Forelimb muscle (tissue), 1 donor: ENCODE measurements around the gene KRTAP21-3. TPM values are rescaled to one million over a fixed set of nuclear protein-coding genes. Genes with fewer than 3 reads are reported as not detected.
"Not testable (repeated sequence)": the region's sequence is repeated elsewhere in the genome, so short reads cannot be mapped to it uniquely, and the experiment has no call there.

Source experiments
- DNase-seq: peaks from one replicate; pipeline ENCODE4 v3.0.0-alpha.2; 2013; ENCODE audit warnings: low read depth
- polyA plus RNA-seq: library from polyadenylated mRNA; unstranded; fragments of 120-200 nt; gene quantifications from one replicate; pipeline ENCODE4 v1.2.1, GENCODE V29; 2013; ENCODE audit not compliant: insufficient read length

KRTAP21-3 gene
- not detected for polyA plus RNA-seq

- DNase-seq, result no peak
These were observed at the start of gene KRTAP21-3 for GRCh38 chr21:30718239-30718909. Gene KRTAP21-3 (minus strand): TSS chr21:30718777. CDS start chr21:30718759, 18 bp downstream.

DNA sequence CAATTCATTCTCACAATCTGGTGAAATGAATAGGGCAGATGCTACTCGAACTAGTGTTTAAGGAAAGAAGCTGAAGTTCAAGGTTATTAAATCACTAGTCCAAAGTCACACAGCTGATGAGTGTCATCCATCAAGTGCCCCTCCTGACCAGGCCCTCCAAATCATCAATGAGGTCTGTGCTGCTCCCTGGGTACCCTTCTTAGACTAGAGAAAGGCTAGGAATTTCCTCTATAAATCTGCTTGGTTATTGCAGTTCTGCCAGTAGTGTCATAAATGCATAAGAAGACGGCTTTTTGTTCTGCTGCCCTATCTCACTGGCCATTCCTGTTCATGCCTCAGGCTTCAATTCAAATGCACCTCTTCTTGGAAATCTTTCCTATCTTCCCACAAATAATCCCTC lies 42.2 kb upstream of the KRTAP21-3 start:
- DNase-seq, result no peak

DNA sequence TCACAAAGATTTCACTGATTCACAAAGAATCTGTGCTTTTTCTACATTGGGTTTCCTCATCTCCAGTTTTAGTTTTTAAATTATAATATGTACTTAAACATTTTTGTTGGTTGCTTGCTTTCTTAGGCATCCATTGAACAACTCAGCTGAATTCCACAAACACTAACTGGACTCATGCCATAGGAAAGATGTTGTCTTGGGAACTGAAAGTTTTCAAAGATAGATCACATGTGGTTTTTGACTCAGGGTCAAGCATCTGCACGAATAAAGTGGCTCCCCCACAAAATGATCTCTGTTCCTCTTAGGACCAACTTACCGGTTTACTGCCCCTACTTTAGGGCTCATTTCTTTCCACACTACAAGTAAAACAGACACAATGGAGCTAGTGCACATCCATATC lies 39.7 kb upstream of the KRTAP21-3 start:
- peak; percentile 35 for DNase-seq

GRCh38 chr21:30755328-30755727 lies 36.8 kb upstream of the KRTAP21-3 start, which contains the start of gene KRTAP21-1:
Gene KRTAP21-1 (minus strand): TSS chr21:30755428. CDS start chr21:30755378, 50 bp downstream.
- not testable (repeated sequence) for DNase-seq

- no peak for DNase-seq
These were observed 28.6 kb upstream of the KRTAP21-3 start, which contains the start of gene KRTAP21-2 for GRCh38 chr21:30747159-30747558. Gene KRTAP21-2 (minus strand): TSS chr21:30747259. CDS start chr21:30747202, 57 bp downstream.

GRCh38 chr21:30740462-30740861 lies 21.9 kb upstream of the KRTAP21-3 start:
- no peak for DNase-seq

DNA sequence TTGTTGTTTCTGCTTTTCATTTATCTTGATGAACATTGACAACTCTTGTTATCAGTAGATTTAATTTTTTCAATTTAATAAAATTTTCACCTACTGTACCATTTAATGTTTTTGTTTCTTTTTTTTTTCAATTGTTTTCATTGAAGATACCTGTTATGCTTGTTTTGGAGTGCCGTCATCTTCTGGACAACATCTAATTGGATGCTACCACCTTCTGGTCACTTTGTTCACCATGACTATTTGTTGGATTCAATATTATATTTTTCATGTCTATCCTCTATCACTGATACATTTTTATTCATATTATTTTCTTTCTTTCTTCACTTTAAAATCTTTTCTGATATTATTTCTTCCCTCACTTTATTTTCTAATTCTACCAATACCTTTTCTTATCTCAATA lies 14.4 kb upstream of the KRTAP21-3 start:
- DNase-seq, result no peak

GRCh38 chr21:30726726-30727125 lies 8.1 kb upstream of the KRTAP21-3 start:
- DNase-seq, result no peak

- no peak for DNase-seq
These were observed 824 bp upstream of the KRTAP21-3 start for GRCh38 chr21:30719401-30719800.

DNA sequence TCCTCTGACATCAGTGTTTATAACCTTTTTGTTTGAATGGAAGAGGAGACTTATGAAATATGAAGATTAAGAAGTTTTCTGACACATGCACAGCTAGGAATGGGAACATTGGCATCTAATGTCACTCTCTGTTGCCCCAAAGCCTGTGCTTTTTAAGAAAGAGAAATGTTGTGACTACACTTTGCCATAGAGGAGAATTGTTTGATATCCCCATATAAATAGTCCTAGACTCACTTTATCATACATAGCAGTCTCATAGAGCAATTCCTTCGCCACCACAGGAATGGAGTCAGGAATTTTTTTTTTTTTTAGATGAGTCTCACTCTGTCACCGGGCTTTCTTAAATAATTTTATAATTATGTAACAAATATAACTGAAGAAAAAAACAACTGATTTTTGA lies 1.5 kb downstream of the KRTAP21-3 start:
- no peak for DNase-seq

- no peak for DNase-seq
These were observed 3.6 kb downstream of the KRTAP21-3 start for GRCh38 chr21:30714946-30715345.

DNA sequence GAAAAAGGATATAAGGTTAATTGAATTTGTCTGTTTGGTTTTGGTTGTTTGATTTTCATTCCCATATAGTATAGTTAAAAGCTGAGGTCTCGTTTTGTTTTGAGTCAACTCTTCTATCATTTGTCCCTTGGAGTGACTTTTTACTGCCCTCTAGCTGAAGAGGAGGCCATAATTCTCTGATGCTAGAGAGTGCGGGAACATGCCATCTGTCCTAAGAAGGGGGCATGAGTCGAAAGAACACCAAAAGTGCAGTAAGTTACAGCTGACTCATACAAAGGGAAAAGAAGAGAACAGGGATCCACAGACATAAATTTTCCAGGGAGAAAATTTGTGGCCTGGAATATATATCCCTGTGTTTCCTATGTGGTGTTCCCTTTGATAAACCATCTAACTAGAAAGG lies 4.1 kb downstream of the KRTAP21-3 start:
- DNase-seq, result no peak

DNA sequence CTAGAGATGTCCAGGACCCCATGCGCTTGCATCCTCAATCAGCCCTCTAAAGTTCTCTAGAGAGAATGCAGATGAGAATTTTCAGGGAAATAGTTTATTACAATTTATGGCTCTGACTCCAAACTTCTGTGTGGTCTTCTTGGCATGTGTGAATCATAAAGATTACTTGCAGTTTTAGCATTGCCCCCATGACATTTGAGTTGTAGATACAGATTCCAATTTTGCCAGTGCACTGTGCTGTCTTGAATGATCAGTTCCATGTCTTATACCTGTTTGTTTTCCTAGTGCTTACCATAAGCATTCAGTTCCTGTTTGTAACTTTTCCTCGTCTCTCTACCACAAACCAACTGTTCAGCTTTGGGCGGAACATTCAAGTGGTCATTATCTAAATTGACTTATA lies 4.8 kb downstream of the KRTAP21-3 start:
- DNase-seq, result no peak

DNA sequence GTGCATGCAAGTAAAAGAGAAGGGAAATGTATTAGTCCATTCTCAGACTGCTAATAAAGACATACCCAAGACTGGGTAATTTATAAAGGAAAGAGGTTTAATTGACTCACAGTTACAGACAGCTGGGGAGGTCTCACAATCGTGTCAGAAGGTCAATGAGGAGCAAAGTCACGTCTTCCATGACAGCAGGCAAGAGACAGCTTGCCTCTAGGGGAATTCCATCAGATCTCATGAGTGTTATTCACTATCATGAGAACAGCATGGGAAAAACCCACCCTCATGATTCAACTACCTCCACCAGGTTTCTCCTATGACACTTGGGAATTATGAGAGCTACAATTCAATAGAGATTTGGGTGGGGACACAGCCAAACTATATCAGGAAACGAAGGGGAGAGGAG lies 8.1 kb downstream of the KRTAP21-3 start:
- no peak for DNase-seq

DNA sequence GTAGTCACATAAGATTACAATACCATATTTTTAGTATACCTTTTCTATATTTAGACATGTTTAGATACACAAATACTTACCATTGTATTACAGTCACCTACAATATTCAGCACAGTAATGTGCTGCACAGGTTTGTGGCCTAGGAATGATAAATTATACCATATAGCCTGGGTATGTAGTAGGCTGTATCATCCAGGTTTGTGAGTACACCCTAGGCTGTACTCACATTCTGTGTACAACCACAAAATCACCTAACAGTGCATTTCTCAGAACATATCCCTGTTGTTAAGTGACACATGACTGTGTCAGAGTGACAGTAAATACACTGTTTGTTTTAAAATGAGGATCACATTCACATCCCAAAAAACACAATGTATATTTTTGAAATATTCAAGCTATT lies 11.2 kb downstream of the KRTAP21-3 start:
- no peak for DNase-seq

- no peak for DNase-seq
These were observed 22.6 kb downstream of the KRTAP21-3 start for GRCh38 chr21:30695956-30696355.

DNA sequence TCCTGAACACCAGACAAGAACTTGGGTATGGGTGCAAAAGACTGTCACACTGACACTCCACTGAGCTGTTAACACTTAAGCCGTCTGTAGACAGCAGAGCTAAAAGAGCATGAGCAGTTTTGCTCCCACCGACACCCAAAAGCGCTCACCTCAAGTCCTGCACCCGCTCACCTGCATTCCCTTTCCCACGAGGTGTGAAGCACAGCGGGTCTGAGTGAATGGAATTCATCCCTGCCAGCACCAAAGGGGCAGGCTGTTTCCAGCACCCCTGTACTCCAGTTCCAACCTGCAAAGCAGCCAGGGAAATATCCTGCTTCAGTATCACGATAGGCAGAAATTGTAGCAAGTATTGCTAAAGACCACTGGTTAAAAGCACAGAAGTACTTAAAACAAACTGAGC lies 28.8 kb downstream of the KRTAP21-3 start:
- no peak for DNase-seq

GRCh38 chr21:30684506-30684905 lies 34.1 kb downstream of the KRTAP21-3 start:
- DNase-seq, result no peak

DNA sequence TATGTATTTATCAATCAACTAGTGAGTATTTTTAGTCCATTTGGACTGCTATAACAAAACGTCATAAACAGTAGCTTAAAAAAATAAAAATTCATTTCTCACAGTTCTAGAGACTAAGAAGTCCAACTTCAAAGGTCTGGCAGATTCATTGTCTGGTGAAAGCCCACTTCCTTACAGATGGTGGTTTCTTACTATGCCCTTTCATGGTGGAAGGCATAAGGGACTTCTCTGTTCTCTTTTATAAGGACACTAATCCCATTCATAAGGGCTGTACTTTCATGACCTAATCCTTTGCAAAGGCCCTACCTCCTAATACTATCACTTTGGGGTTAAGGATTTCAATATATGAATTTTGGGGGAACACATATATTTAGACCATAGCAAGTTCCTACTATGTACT lies 38.0 kb downstream of the KRTAP21-3 start:
- DNase-seq, result no peak

DNA sequence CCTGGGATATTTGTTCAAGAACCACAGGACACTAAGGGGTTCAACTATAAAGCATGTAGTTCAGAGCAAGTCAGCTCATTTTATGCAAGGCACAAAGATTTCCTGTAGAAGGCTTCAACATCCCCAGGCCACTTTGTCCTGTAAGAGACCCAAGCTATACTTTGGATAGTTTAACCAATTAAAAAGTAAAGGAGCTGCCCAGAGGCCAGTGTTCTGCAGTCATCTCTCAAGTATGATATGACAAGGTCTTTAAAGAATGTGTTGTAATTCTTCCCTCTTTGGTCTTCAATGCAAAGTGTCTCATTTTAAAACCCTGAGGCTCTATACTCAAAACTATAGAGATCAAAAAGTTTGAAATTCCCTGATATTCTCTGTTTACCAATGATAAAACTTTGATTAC lies 41.8 kb downstream of the KRTAP21-3 start:
- no peak for DNase-seq

DNA sequence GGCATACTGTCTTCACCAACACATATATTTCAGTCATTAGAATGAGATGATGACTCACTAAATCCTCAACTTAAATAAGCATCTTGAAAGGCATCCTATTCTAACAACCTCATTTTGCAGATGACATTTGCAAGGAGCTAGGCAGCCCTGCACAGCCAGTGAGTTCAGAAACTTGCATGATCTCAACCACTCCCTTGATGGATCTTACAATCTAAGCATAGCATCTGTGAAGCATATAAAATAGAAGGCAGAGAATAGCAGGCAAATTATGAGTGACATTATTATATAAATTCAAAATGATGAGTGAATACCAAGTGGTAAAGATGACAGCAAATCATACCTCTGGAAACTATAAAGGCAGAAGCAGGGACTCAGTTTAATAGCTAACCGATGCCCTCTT lies 44.3 kb downstream of the KRTAP21-3 start:
- no peak for DNase-seq

DNA sequence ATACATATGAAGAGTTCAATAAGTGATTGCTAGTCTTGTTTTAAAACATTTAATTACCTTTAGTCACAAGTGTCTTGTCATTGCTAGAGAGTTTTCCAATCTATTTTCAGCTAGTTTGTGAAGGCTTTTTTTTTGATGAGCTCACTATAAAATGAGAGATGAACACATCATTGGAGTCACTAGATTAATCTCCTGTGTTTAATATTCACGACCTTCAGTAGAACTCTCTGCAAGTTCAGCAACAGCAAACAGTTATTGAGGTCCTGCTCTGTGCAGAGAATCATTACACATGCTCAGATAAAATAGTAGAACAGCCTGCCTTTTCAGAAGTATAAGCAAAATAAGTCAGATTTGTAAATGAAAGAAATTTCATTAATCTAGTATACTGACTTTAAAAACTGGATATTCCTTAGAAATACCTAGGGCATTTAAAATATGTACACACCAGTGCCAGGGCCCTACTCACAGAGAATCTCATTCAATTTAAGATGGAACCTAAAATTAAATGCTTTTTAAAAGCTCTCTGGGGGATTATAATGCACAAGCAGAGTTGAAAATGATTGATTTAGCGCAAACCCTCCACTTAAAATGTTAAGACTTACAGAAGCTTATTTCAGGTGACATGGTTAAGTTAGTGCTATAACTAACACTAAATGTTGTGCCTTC lies 45.5 kb downstream of the KRTAP21-3 start:
- DNase-seq, result no peak

- no peak for DNase-seq
These were observed 49.8 kb downstream of the KRTAP21-3 start for GRCh38 chr21:30668776-30669175.
